Lower lobe of right lung (tissue), 2 donors: ENCODE data around the gene NUDCD3. TPM values are rescaled to one million over a fixed set of nuclear protein-coding genes. Genes with fewer than 3 reads are reported as not detected.

Experiments
- ATAC-seq, 2 donors: fragments of 200-7000 bp; cut with Tn5 transposase; one replicate each; pipeline ENCODE4 v1.9.1; 2020 to 2022; ENCODE audit warnings: mild to moderate bottlenecking in 2 of 2, moderate library complexity in 2 of 2
- DNase-seq: peaks from one replicate; pipeline ENCODE4 v3.0.0-alpha.2; 2020
- H3K27ac ChIP-seq: fragments of 200-600 bp; one replicate; pipeline ENCODE4 v1.8.0; 2022
- H3K27me3 ChIP-seq: fragments of 200-600 bp; one replicate; pipeline ENCODE4 v1.8.0; 2022; ENCODE audit warnings: low read depth
- H3K36me3 ChIP-seq: fragments of 200-600 bp; one replicate; pipeline ENCODE4 v1.8.0; 2022; ENCODE audit warnings: mild to moderate bottlenecking
- H3K4me1 ChIP-seq: fragments of 200-600 bp; one replicate; pipeline ENCODE4 v1.8.0; 2022
- H3K4me3 ChIP-seq: fragments of 200-600 bp; one replicate; pipeline ENCODE4 v1.8.0; 2022; ENCODE audit warnings: mild to moderate bottlenecking
- H3K9me3 ChIP-seq: fragments of 200-600 bp; one replicate; pipeline ENCODE4 v1.8.0; 2022
- CTCF ChIP-seq: fragments of 200-600 bp; IDR thresholded peaks from one replicate; pipeline ENCODE4 v1.8.0; 2022; ENCODE audit warnings: antibody characterized with exemption, mild to moderate bottlenecking
- intact Hi-C: fragments of 100-400 bp; cut with DNase I; formaldehyde crosslinking; loops from one replicate; pipeline ENCODE4 v1.11.0; 2022
- total RNA-seq: library from RNA; stranded (reverse); fragmentation: NEBNext Ultra II Directional; extraction: Animal tissue kit (Norgen Biotek cat#: 25700); gene quantifications from one replicate; pipeline ENCODE4 v1.2.1, GENCODE V29; 2021
- donor health status: DM: no; HTN: yes; CAD: no; lungs with severe emphysema.

NUDCD3 gene
- total RNA-seq, 1 donor from 2014 or later, result 87.6 TPM

DNA sequence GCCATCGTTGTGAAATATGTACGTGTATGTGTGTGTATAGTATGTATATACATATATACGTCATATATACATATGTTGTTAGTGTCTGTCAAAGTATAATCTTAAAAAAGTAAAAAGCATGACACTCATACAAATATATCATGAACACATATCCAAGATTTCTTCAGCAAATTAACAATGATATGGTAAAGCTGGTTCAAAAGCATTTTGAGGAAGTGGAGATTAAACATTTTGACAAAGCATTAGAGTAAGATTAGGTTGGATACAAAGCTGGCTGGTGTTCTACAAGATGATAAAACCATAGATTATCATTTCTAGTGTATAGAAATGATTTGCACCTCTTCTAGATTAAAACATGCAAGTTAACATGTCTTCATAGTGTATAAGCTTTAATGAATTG is 771 bp upstream of the NUDCD3 start:
- intact Hi-C loops, result no loop called here
- H3K9me3 ChIP-seq, result no peaks in the 10 kb centered on the region
- no peak for ATAC-seq
- peaks cover 34% of the 10 kb centered on the region for H3K4me1 ChIP-seq
- H3K27me3 ChIP-seq, result peaks cover 5% of the 10 kb centered on the region
- TF ChIP-seq CTCF, result no peak
- peak overlapping the region; percentile 90 for H3K4me3 ChIP-seq
- H3K27ac ChIP-seq, result peak overlapping the region; percentile 99
- DNase-seq, result no peak
- no peaks in the 10 kb centered on the region for H3K36me3 ChIP-seq

DNA sequence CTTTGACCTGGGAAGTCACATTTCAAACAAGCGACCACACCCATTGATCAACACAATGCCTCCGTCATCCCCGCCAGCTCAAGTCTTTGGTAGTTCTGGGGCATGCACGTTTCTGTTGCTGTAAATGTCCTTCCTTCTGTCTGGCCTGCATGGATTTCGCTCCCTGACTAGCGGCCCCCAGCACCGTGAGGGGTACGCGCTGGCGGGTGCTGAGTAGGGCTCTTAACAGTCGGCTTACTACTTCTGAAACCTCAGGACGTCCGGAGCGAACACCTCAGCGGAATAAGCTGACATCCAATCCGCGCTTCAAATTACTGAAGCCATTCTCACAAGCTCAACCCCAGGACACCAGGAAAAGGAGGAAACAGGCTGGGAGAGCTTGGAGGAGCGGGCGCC is 505 bp downstream of the NUDCD3 start:
- peak; percentile 46 for DNase-seq
- TF ChIP-seq CTCF, result no peak
- H3K36me3 ChIP-seq, result peaks cover 2% of the 10 kb centered on the region
- intact Hi-C loops, result no loop called here
- peak overlapping the region; percentile 99 for H3K27ac ChIP-seq
- H3K4me3 ChIP-seq, result peak overlapping the region; percentile 90
- H3K9me3 ChIP-seq, result no peaks in the 10 kb centered on the region
- H3K27me3 ChIP-seq, result peaks cover 5% of the 10 kb centered on the region
- peak; percentile 45 for ATAC-seq
- peaks cover 47% of the 10 kb centered on the region for H3K4me1 ChIP-seq

- intact Hi-C loops, result no loop called here
- Histone ChIP-seq H3K4me3 (peak overlapping the region; percentile 90), H3K9me3 (no peaks in the 10 kb centered on the region), H3K36me3 (peaks cover 12% of the 10 kb centered on the region), H3K27me3 (peaks cover 5% of the 10 kb centered on the region), H3K4me1 (peaks cover 55% of the 10 kb centered on the region), H3K27ac (no peak overlapping the region)
- no peak for TF ChIP-seq CTCF
- DNase-seq (no peak), ATAC-seq (no peak)
Observed at GRCh38 chr7:44488955-44489354, 1.5 kb downstream of the NUDCD3 start.

DNA sequence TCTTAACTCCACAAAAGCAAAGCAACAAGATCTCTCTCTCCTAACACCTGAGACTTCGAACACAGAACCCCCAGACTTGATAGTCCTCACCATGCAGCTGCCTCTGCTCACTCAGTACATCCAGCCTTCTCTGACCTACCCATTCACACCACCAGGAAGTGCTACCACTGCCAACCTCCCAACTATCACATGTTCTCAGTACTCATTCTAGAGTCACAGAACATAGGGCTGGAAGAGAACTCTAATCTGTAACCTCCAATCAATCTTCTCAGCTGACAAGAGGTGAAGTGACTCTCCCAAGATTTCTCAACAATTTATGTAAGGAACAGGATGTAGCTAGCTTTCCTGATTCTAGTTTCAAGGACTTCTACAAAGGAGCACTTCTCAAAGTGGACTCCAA is 3.8 kb downstream of the NUDCD3 start:
- Histone ChIP-seq H3K4me3 (no peak overlapping the region), H3K27me3 (no peaks in the 10 kb centered on the region), H3K36me3 (peaks cover 35% of the 10 kb centered on the region), H3K4me1 (peaks cover 55% of the 10 kb centered on the region), H3K27ac (no peak overlapping the region), H3K9me3 (no peaks in the 10 kb centered on the region)
- TF ChIP-seq CTCF, result no peak
- DNase-seq (no peak), ATAC-seq (peak; percentile 43 to 73)
- intact Hi-C loops, result no loop called here

DNA sequence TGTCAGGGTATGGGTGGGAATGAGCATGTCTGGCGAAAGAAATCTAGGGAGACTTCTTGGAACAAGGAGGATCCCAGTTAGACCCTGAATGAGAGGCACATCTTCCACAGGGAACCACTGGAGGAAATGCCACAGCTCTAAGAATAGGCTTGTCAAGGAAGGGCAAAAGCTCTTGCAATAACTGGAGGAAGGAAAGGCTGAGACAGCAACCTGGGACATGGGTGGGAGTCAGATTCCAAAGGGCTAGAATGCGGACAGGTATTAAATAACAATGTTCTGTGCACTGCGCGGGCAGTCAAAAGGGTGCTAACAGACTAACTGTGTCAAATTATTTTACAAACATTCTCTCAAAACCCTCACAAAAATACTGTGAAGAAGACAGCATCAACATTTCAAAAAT is 4.5 kb downstream of the NUDCD3 start:
- ATAC-seq (no peak), DNase-seq (no peak)
- no peak overlapping the region for H3K27ac ChIP-seq
- no peak for TF ChIP-seq CTCF
- peaks cover 42% of the 10 kb centered on the region for H3K36me3 ChIP-seq
- intact Hi-C loops, result no loop called here
- no peaks in the 10 kb centered on the region for H3K27me3 ChIP-seq
- no peaks in the 10 kb centered on the region for H3K9me3 ChIP-seq
- no peak overlapping the region for H3K4me3 ChIP-seq
- peaks cover 55% of the 10 kb centered on the region for H3K4me1 ChIP-seq
